GM21529 (cell line): ENCODE results near the gene CDKAL1.

ENCODE experiments used
- ATAC-seq: cut with Tn5 transposase; IDR thresholded peaks from one replicate; pipeline ENCODE4 v1.9.1; 2021; ENCODE audit not compliant: unreplicated experiment

Gene CDKAL1

GRCh38 chr6:20670750-20671149, 136.5 kb downstream of the CDKAL1 start:
- ATAC-seq = no peak

GRCh38 chr6:20672038-20672437, 137.8 kb downstream of the CDKAL1 start:
- no peak for ATAC-seq

- no peak for ATAC-seq
These were observed 139.2 kb downstream of the CDKAL1 start for GRCh38 chr6:20673458-20673857.

GRCh38 chr6:20674664-20675063, 140.4 kb downstream of the CDKAL1 start:
- ATAC-seq = no peak

GRCh38 chr6:20678831-20679352, 144.6 kb downstream of the CDKAL1 start:
- no peak for ATAC-seq

GRCh38 chr6:20680697-20681165, 146.5 kb downstream of the CDKAL1 start:
- peak; percentile 62 for ATAC-seq

- peak; percentile 53 for ATAC-seq
These were observed 147.0 kb downstream of the CDKAL1 start for GRCh38 chr6:20681243-20681684.

GRCh38 chr6:20684474-20684873, 150.2 kb downstream of the CDKAL1 start:
- ATAC-seq = no peak

- ATAC-seq = no peak
These were observed 151.9 kb downstream of the CDKAL1 start for GRCh38 chr6:20686142-20686541.

- ATAC-seq = no peak
These were observed 153.2 kb downstream of the CDKAL1 start for GRCh38 chr6:20687494-20687893.

- ATAC-seq = peak; percentile 86
These were observed 154.6 kb downstream of the CDKAL1 start for GRCh38 chr6:20688710-20689500.

- no peak for ATAC-seq
These were observed 156.9 kb downstream of the CDKAL1 start for GRCh38 chr6:20691185-20691584.

GRCh38 chr6:20692023-20692422, 157.8 kb downstream of the CDKAL1 start:
- ATAC-seq = no peak

GRCh38 chr6:20693466-20694063, 159.3 kb downstream of the CDKAL1 start:
- no peak for ATAC-seq

- no peak for ATAC-seq
These were observed 162.4 kb downstream of the CDKAL1 start for GRCh38 chr6:20696676-20697075.

- ATAC-seq = no peak
These were observed 164.4 kb downstream of the CDKAL1 start for GRCh38 chr6:20698675-20699074.

- no peak for ATAC-seq
These were observed 165.1 kb downstream of the CDKAL1 start for GRCh38 chr6:20699402-20699801.

GRCh38 chr6:20700375-20700774, 166.1 kb downstream of the CDKAL1 start:
- peak; percentile 51 for ATAC-seq

- ATAC-seq = no peak
These were observed 168.1 kb downstream of the CDKAL1 start for GRCh38 chr6:20702366-20702765.

GRCh38 chr6:20703049-20703448, 168.8 kb downstream of the CDKAL1 start:
- ATAC-seq = no peak

GRCh38 chr6:20704325-20705025, 170.2 kb downstream of the CDKAL1 start:
- ATAC-seq = no peak

- ATAC-seq = no peak
These were observed 171.5 kb downstream of the CDKAL1 start for GRCh38 chr6:20705741-20706140.
